ENCODE measurements around the gene HLA-DMA.

The HLA-DMA gene

DNA sequence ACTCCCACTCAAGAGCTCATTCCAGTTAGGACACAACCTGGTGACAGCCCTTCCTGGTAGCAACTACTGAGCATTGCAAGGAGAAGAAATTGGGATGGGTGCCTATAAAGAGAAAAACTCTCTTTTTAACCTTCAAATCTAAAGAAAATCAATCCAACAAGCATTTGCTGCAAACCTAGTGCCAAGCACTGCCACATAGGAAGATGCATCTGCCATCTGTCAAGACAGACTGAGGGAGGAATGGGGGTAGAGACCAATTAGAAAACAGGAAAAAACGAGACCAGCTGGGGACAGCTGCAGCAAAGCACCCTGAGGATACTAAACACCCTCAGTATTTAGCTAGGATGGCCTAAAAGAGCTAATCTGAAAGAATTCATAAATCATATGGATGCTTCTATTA lies 39.9 kb downstream of the HLA-DMA start:
- DNase-seq (ENCODE audit: insufficient read length, low spot score), result no peak
- TF ChIP-seq SPI1 (IDR thresholded peaks at IDR 0.05; ENCODE audit: low read depth, low read length) (no peak), POLR2A (IDR thresholded peaks at IDR 0.05; ENCODE audit: low read depth, low read length) (no peak), TAF1 (IDR thresholded peaks at IDR 0.05; ENCODE audit: low read depth, low read length) (no peak), POLR2AphosphoS5 (IDR thresholded peaks at IDR 0.05; ENCODE audit: low read depth, low read length) (no peak), POU2F2 (IDR thresholded peaks at IDR 0.05; ENCODE audit: low read depth, low read length) (no peak), PAX5 (IDR thresholded peaks at IDR 0.05; ENCODE audit: insufficient read depth, low read length, severe bottlenecking) (no peak)
- FAIRE-seq, result no peak

DNA sequence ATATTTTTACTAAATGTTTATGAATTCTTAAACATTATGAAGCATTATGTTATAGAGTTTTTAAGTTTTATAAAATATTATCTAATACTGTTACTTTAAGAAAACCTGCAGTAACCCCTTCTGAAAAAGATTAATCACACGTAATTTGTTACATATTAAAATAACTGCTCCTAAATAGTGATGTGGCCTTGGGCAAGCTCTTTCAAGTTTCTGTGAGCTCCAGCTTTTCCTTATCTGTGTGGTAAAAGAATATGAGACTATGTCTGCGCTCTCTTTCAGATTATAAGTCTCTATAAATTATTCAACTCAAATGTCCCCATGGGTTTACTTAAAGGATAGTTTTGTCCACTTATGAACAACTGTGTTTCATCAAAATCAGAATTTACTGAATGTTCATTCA lies 44.0 kb downstream of the HLA-DMA start:
- FAIRE-seq, result no peak
- TF ChIP-seq POLR2AphosphoS5 (IDR thresholded peaks at IDR 0.05; ENCODE audit: low read depth, low read length), result no peak
- TF ChIP-seq SPI1 (IDR thresholded peaks at IDR 0.05; ENCODE audit: low read depth, low read length), result no peak
- TF ChIP-seq TAF1 (IDR thresholded peaks at IDR 0.05; ENCODE audit: low read depth, low read length), result no peak
- no peak for TF ChIP-seq PAX5 (IDR thresholded peaks at IDR 0.05; ENCODE audit: insufficient read depth, low read length, severe bottlenecking)
- no peak for TF ChIP-seq POLR2A (IDR thresholded peaks at IDR 0.05; ENCODE audit: low read depth, low read length)
- TF ChIP-seq POU2F2 (IDR thresholded peaks at IDR 0.05; ENCODE audit: low read depth, low read length), result no peak
- no peak for DNase-seq (ENCODE audit: insufficient read length, low spot score)

- FAIRE-seq (no peak), DNase-seq (ENCODE audit: insufficient read length, low spot score) (no peak)
- TF ChIP-seq POLR2A (IDR thresholded peaks at IDR 0.05; ENCODE audit: low read depth, low read length) (no peak), PAX5 (IDR thresholded peaks at IDR 0.05; ENCODE audit: insufficient read depth, low read length, severe bottlenecking) (no peak), POU2F2 (IDR thresholded peaks at IDR 0.05; ENCODE audit: low read depth, low read length) (no peak), SPI1 (IDR thresholded peaks at IDR 0.05; ENCODE audit: low read depth, low read length) (no peak), POLR2AphosphoS5 (IDR thresholded peaks at IDR 0.05; ENCODE audit: low read depth, low read length) (no peak), TAF1 (IDR thresholded peaks at IDR 0.05; ENCODE audit: low read depth, low read length) (no peak)
Observed at GRCh38 chr6:32906539-32906938, 46.4 kb downstream of the HLA-DMA start.

GRCh38 chr6:32905078-32905477 lies 47.8 kb downstream of the HLA-DMA start:
- FAIRE-seq (no peak), DNase-seq (ENCODE audit: insufficient read length, low spot score) (no peak)
- TF ChIP-seq POLR2A (IDR thresholded peaks at IDR 0.05; ENCODE audit: low read depth, low read length) (no peak), PAX5 (IDR thresholded peaks at IDR 0.05; ENCODE audit: insufficient read depth, low read length, severe bottlenecking) (no peak), POU2F2 (IDR thresholded peaks at IDR 0.05; ENCODE audit: low read depth, low read length) (no peak), TAF1 (IDR thresholded peaks at IDR 0.05; ENCODE audit: low read depth, low read length) (no peak), SPI1 (IDR thresholded peaks at IDR 0.05; ENCODE audit: low read depth, low read length) (no peak), POLR2AphosphoS5 (IDR thresholded peaks at IDR 0.05; ENCODE audit: low read depth, low read length) (no peak)

DNA sequence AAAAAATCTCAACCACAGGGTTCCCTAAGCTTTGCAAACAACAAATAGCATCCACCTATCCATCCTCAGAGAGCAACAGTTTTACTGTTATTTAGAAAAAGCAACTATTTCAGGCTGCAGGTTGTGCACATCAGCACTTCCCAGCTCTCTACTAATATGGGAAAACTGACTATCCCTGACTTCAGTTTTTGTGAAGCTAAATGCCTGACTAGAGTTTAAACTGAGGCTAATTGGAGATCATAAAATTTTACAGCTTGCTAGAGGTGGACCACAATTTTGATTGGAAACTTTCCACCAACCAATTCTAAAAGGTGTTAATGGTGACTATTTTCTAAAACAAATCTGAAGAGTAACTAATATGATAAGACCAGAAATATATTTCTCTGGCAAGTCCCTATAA lies 48.9 kb downstream of the HLA-DMA start:
- DNase-seq (ENCODE audit: insufficient read length, low spot score) (no peak), FAIRE-seq (no peak)
- TF ChIP-seq TAF1 (IDR thresholded peaks at IDR 0.05; ENCODE audit: low read depth, low read length), result no peak
- TF ChIP-seq POLR2AphosphoS5 (IDR thresholded peaks at IDR 0.05; ENCODE audit: low read depth, low read length), result no peak
- no peak for TF ChIP-seq POU2F2 (IDR thresholded peaks at IDR 0.05; ENCODE audit: low read depth, low read length)
- TF ChIP-seq POLR2A (IDR thresholded peaks at IDR 0.05; ENCODE audit: low read depth, low read length), result no peak
- TF ChIP-seq SPI1 (IDR thresholded peaks at IDR 0.05; ENCODE audit: low read depth, low read length), result no peak
- no peak for TF ChIP-seq PAX5 (IDR thresholded peaks at IDR 0.05; ENCODE audit: insufficient read depth, low read length, severe bottlenecking)
